ENCODE results near the gene MAD2L1BP. TPM values are rescaled to one million over a fixed set of nuclear protein-coding genes. Genes with fewer than 3 reads are reported as not detected.

MAD2L1BP gene
- total RNA-seq, 1 experiment from 2014 or later = 44.2 TPM

DNA sequence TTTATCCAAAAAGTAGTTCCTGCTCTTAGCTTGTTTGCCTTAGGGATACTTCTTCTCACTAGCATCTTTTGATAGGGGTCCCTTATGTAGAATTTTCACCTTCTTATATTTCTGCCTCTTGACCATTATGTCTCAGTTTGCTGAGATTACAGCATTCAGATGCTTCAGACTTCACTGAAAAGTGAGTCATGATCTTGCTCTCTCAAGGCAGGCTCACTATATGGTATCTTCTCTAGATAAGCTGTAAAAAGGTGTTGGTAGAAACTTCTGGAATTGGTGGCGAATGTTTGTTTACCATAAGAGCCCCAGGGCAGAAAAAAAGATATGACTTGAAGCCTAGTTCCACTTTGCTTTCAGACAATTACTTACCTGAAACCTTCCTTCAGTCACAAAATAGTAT lies 26.2 kb upstream of the MAD2L1BP start:
- TF ChIP-seq, protein P1, sequence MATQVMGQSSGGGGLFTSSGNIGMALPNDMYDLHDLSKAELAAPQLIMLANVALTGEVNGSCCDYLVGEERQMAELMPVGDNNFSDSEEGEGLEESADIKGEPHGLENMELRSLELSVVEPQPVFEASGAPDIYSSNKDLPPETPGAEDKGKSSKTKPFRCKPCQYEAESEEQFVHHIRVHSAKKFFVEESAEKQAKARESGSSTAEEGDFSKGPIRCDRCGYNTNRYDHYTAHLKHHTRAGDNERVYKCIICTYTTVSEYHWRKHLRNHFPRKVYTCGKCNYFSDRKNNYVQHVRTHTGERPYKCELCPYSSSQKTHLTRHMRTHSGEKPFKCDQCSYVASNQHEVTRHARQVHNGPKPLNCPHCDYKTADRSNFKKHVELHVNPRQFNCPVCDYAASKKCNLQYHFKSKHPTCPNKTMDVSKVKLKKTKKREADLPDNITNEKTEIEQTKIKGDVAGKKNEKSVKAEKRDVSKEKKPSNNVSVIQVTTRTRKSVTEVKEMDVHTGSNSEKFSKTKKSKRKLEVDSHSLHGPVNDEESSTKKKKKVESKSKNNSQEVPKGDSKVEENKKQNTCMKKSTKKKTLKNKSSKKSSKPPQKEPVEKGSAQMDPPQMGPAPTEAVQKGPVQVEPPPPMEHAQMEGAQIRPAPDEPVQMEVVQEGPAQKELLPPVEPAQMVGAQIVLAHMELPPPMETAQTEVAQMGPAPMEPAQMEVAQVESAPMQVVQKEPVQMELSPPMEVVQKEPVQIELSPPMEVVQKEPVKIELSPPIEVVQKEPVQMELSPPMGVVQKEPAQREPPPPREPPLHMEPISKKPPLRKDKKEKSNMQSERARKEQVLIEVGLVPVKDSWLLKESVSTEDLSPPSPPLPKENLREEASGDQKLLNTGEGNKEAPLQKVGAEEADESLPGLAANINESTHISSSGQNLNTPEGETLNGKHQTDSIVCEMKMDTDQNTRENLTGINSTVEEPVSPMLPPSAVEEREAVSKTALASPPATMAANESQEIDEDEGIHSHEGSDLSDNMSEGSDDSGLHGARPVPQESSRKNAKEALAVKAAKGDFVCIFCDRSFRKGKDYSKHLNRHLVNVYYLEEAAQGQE (IDR thresholded peaks at IDR 0.05; ENCODE audit: insufficient read depth in 1 of 2, low read depth in 2 of 2, low read length in 1 of 2) = no peak
- TF ChIP-seq SIN3A (IDR thresholded peaks at IDR 0.05; ENCODE audit: borderline replicate concordance, insufficient read depth, low read depth, low read length) = no peak
- TF ChIP-seq POLR2AphosphoS5 (IDR thresholded peaks at IDR 0.05; ENCODE audit: low read depth, low read length) = no peak
- TF ChIP-seq, protein P2, sequence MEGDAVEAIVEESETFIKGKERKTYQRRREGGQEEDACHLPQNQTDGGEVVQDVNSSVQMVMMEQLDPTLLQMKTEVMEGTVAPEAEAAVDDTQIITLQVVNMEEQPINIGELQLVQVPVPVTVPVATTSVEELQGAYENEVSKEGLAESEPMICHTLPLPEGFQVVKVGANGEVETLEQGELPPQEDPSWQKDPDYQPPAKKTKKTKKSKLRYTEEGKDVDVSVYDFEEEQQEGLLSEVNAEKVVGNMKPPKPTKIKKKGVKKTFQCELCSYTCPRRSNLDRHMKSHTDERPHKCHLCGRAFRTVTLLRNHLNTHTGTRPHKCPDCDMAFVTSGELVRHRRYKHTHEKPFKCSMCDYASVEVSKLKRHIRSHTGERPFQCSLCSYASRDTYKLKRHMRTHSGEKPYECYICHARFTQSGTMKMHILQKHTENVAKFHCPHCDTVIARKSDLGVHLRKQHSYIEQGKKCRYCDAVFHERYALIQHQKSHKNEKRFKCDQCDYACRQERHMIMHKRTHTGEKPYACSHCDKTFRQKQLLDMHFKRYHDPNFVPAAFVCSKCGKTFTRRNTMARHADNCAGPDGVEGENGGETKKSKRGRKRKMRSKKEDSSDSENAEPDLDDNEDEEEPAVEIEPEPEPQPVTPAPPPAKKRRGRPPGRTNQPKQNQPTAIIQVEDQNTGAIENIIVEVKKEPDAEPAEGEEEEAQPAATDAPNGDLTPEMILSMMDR (IDR thresholded peaks at IDR 0.05) = no peak
- TF ChIP-seq TCF7L2 (IDR thresholded peaks at IDR 0.05; ENCODE audit: low read depth, low read length) = no peak
- CTCF ChIA-PET = no interaction called here
- no peak for DNase-seq (ENCODE audit: low read depth, low spot score)
- no peaks in the 10 kb centered on the region for H3K9me3 ChIP-seq (ENCODE audit: control insufficient read depth, insufficient read depth, low read depth, low read length)
- no peak overlapping the region for H3K27ac ChIP-seq (ENCODE audit: low read length)
- BruUV-seq (replicated peaks) = no TSS peak
- in situ Hi-C loops (cut with HindIII; ENCODE audit: low pct_unique_long_range_greater_than_20kb, low sequenced_read_pairs) = no loop called here
- ATAC-seq = no peak
- no peak overlapping the region for H3K4me3 ChIP-seq (ENCODE audit: low read depth in 2 of 2, low read length in 2 of 2)
- POLR2A ChIA-PET = no interaction called here
- intact Hi-C loops (cut with micrococcal nuclease; ENCODE audit: unreplicated experiment) = loop anchor here (5.0 kb wide), 1 partner anchor 468 kb away; no protein-coding TSS in a partner anchor
- peaks cover 19% of the 10 kb centered on the region for H3K36me3 ChIP-seq (ENCODE audit: control insufficient read depth, insufficient read depth, low read length)
- H3K4me1 ChIP-seq (ENCODE audit: control insufficient read depth, insufficient read depth, low read length) = no peaks in the 10 kb centered on the region
- no peaks in the 10 kb centered on the region for H3K27me3 ChIP-seq (ENCODE audit: control insufficient read depth, insufficient read depth, low read length)

DNA sequence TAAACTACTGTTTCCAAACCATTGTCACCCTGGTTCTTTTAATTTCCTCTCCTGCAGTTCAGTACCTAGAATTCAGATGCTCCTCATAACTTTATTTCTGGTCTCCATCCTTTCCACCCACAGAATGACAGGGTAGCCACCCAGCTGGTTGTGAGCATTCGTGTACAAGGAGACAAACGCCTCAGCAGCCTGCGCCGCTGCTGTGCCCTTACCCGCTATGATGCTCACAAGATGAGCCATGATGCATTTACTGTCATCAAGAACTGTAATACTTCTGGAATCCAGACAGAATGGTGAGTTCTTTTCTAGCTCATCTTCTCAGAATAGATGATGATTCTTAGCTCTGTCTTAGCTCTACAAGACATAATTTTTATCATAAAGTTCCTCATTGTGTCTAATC lies 25.2 kb upstream of the MAD2L1BP start:
- H3K36me3 ChIP-seq (ENCODE audit: control insufficient read depth, insufficient read depth, low read length) = peaks cover 16% of the 10 kb centered on the region; the same call in 1 of the 2 replicates
- in situ Hi-C loops (cut with HindIII; ENCODE audit: low pct_unique_long_range_greater_than_20kb, low sequenced_read_pairs) (no loop called here), intact Hi-C loops (cut with micrococcal nuclease; ENCODE audit: unreplicated experiment) (no loop called here)
- DNase-seq (ENCODE audit: low read depth, low spot score) = no peak
- ChIA-PET CTCF (no interaction called here), POLR2A (no interaction called here)
- H3K4me1 ChIP-seq (ENCODE audit: control insufficient read depth, insufficient read depth, low read length) = no peaks in the 10 kb centered on the region
- TF ChIP-seq, protein P2 (IDR thresholded peaks at IDR 0.05) = no peak
- no peak for TF ChIP-seq TCF7L2 (IDR thresholded peaks at IDR 0.05; ENCODE audit: low read depth, low read length)
- TF ChIP-seq, protein P1 (IDR thresholded peaks at IDR 0.05; ENCODE audit: insufficient read depth in 1 of 2, low read depth in 2 of 2, low read length in 1 of 2) = no peak
- TF ChIP-seq SIN3A (IDR thresholded peaks at IDR 0.05; ENCODE audit: borderline replicate concordance, insufficient read depth, low read depth, low read length) = no peak
- no peak for TF ChIP-seq POLR2AphosphoS5 (IDR thresholded peaks at IDR 0.05; ENCODE audit: low read depth, low read length)
- no peaks in the 10 kb centered on the region for H3K27me3 ChIP-seq (ENCODE audit: control insufficient read depth, insufficient read depth, low read length)
- no peak overlapping the region for H3K27ac ChIP-seq (ENCODE audit: low read length)
- no peak for ATAC-seq
- no peak overlapping the region for H3K4me3 ChIP-seq (ENCODE audit: low read depth in 2 of 2, low read length in 2 of 2)
- BruUV-seq (replicated peaks) = no TSS peak
- H3K9me3 ChIP-seq (ENCODE audit: control insufficient read depth, insufficient read depth, low read depth, low read length) = no peaks in the 10 kb centered on the region

Measured in Panc1 (cell line).